HG02870 (cell line): Measurements from ENCODE around the gene IRX3.

ENCODE experiments used
- ATAC-seq: cut with Tn5 transposase; IDR thresholded peaks from one replicate; pipeline ENCODE4 v1.9.1; 2021; ENCODE audit warnings: mild to moderate bottlenecking, moderate library complexity; ENCODE audit not compliant: unreplicated experiment

IRX3 gene

GRCh38 chr16:54286366-54287130 is at the start of gene IRX3:
Gene IRX3, minus strand, starts transcription at chr16:54286787. Its CDS starts 737 bp downstream, at chr16:54286050.
- no peak for ATAC-seq

GRCh38 chr16:54335230-54335629 is 48.6 kb upstream of the IRX3 start:
- ATAC-seq = no peak

- ATAC-seq = no peak
Measured at GRCh38 chr16:54334208-54334607, 47.6 kb upstream of the IRX3 start.

- no peak for ATAC-seq
Measured at GRCh38 chr16:54331241-54332002, 44.8 kb upstream of the IRX3 start.

GRCh38 chr16:54327609-54328008 is 41.0 kb upstream of the IRX3 start:
- ATAC-seq = no peak

- no peak for ATAC-seq
Measured at GRCh38 chr16:54326266-54326662, 39.7 kb upstream of the IRX3 start.

GRCh38 chr16:54325616-54326265 is 39.2 kb upstream of the IRX3 start:
- no peak for ATAC-seq

- ATAC-seq = no peak
Measured at GRCh38 chr16:54324716-54325115, 38.1 kb upstream of the IRX3 start.

- ATAC-seq = no peak
Measured at GRCh38 chr16:54320697-54321340, 34.2 kb upstream of the IRX3 start.

DNA sequence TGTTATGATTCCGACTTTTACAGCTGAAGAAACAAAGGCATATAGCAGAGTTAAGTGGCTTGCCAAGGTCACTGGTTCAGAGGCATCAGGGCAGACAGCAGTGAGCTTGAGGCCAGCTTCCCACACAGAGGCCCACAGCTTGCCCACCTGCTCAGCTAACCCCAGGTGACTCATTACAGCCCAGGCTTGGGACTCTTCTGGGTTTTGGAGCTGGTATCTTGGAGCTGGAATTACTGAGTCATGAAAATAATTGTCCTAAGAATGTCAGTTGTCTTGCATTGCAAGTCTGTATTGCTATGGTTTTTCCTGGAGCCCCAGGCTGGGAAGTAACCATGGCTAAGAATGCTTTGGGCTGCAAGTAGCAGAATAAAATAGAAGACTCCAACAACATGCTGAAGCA is 32.4 kb upstream of the IRX3 start:
- ATAC-seq = no peak

GRCh38 chr16:54317101-54317611 is 30.6 kb upstream of the IRX3 start:
- ATAC-seq = no peak

DNA sequence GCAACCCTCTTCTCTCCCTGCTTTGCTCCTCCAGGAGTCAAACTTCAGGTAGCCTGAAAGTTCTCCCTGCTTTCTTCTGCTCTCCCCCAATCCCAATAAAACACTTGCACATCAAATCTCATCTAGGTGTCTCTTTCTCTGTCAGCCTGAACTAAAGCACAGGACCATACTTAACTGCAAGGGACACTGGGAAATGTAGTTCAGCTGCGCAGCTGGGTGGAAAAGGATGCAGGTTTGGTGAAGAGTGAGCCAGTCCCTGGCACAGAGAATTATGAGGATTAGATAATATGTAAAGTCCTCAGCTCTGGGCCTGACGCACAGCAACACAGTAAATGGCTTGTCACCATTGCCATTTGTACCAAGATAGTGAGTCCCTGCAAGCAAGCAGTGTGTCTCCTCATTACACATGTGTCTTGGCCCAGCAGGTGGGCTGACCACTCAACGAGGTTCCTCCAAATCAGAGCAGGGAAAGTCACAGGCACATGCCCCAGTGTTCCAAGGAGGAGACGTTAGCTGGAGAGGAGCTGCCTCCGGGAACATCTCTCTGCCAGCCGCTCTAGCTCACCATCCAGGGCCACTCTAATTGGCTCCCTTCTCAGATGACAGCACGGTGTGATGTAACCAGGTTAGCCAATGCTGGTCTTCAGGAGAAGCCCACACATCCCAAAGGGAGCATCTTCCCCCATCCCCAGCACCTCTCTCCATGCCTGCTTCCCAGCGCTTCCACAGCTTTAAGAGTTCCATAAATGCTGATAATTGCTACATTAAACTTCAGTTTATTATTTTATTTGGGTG is 29.7 kb upstream of the IRX3 start:
- ATAC-seq = no peak

GRCh38 chr16:54313789-54314188 is 27.2 kb upstream of the IRX3 start:
- ATAC-seq = no peak

GRCh38 chr16:54312502-54312991 is 26.0 kb upstream of the IRX3 start:
- ATAC-seq = no peak

DNA sequence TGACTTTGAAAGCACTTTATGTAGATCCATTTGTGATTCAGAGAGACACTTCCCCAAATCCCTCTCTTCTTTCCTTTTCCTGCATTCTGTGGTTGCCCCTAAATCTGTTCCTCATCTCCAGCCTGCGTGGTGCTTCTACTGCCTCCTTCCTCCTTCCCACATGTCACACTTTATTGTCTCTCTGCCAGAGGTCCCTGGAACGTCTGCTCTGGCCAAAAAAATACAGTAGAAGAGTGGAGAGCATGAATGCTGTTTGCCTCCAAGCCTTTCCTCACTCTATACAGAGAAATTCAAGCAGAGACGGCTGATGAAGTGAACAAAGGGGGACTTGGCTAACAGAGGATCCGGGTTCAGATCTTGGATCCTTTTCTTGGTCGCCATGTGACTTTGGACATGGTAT is 22.8 kb upstream of the IRX3 start:
- no peak for ATAC-seq

DNA sequence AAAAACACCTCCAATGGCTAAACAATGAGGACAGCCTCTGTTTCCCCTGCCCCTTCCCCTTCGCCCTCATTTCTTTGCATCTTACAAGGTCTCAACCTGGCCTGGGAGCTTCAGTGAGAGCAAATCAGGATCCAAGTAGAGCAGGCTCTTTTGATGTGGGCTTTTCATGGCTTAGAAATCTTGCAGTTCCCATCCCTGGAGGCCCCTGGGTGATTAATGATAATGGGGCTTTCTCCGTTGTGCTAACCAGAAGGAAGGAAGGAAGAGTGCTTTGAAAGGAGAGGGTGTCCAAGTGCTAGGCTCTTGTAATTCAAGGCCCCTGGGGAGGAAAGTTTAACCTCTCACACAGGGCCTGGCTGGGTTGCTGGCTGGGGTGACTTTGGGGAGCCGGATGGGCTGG is 18.5 kb upstream of the IRX3 start:
- no peak for ATAC-seq

- ATAC-seq = no peak
Measured at GRCh38 chr16:54303613-54304012, 17.0 kb upstream of the IRX3 start.

GRCh38 chr16:54297154-54297553 is 10.6 kb upstream of the IRX3 start:
- ATAC-seq = no peak

DNA sequence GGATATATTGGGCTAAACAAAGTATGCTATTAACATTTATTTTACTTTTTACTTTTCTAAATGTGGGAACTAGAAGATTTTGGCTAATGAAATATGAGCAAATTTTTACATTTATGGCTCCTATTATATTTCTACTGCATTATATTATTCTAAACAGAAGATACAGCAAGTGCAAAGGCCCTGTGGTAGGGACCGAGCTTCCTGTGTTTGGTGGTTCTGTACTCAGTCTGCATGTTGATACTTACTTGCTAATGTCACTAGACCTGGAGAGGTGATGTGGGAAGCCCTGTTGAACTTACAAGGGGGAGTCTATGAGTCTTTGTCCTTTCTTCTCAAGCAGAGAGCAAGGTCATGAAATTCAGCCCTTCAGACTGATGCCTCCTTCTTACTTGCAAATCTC is 10.0 kb upstream of the IRX3 start:
- ATAC-seq = no peak
